Pulmonary artery endothelial cell (primary cell): ENCODE results near the gene CR1L. TPM values are rescaled to one million over a fixed set of nuclear protein-coding genes. Genes with fewer than 3 reads are reported as not detected.
A peak's percentile ranks its signal among the peaks of the same experiment; 100 is the strongest.
"Not testable (repeated sequence)": the region's sequence is repeated elsewhere in the genome, so short reads cannot be mapped to it uniquely, and the experiment has no call there.

Experiments used
- DNase-seq: peaks from one replicate; pipeline ENCODE4 v3.0.0-alpha.2; 2011; ENCODE audit warnings: low read depth, low spot score
- total RNA-seq: library from RNA; depleted of rRNA; stranded (reverse); fragments of >200 nt; gene quantifications from 2 replicates; pipeline ENCODE4 v1.2.3, GENCODE V29; 2014

Gene CR1L
- total RNA-seq, result not detected in 2 replicates

GRCh38 chr1:207644852-207645634 lies at the start of gene CR1L:
TSS of gene CR1L (plus strand) at chr1:207645133. CDS start at chr1:207645234, 101 bp downstream.
- DNase-seq, result peak; percentile 7

- no peak for DNase-seq
Observed at GRCh38 chr1:207603777-207604176, 41.2 kb upstream of the CR1L start.

- DNase-seq, result no peak
Observed at GRCh38 chr1:207605444-207606361, 39.2 kb upstream of the CR1L start.

GRCh38 chr1:207606362-207606755 lies 38.6 kb upstream of the CR1L start:
- no peak for DNase-seq

- DNase-seq, result no peak
Observed at GRCh38 chr1:207612762-207613161, 32.2 kb upstream of the CR1L start.

GRCh38 chr1:207619871-207620542 lies 24.9 kb upstream of the CR1L start:
- DNase-seq, result no peak

GRCh38 chr1:207620543-207620893 lies 24.4 kb upstream of the CR1L start:
- no peak for DNase-seq

- DNase-seq, result not testable (repeated sequence)
Observed at GRCh38 chr1:207625504-207626071, 19.3 kb upstream of the CR1L start.

- DNase-seq, result no peak
Observed at GRCh38 chr1:207626972-207627337, 18.0 kb upstream of the CR1L start.

- DNase-seq, result no peak
Observed at GRCh38 chr1:207627496-207627895, 17.4 kb upstream of the CR1L start.

GRCh38 chr1:207628776-207629175 lies 16.2 kb upstream of the CR1L start:
- DNase-seq, result no peak

GRCh38 chr1:207631137-207631536 lies 13.8 kb upstream of the CR1L start:
- no peak for DNase-seq

- DNase-seq, result no peak
Observed at GRCh38 chr1:207633226-207633625, 11.7 kb upstream of the CR1L start.

- not testable (repeated sequence) for DNase-seq
Observed at GRCh38 chr1:207633699-207634289, 11.1 kb upstream of the CR1L start.

GRCh38 chr1:207634293-207634692 lies 10.6 kb upstream of the CR1L start:
- DNase-seq, result not testable (repeated sequence)

GRCh38 chr1:207635569-207636186 lies 9.3 kb upstream of the CR1L start:
- not testable (repeated sequence) for DNase-seq

GRCh38 chr1:207638487-207639145 lies 6.3 kb upstream of the CR1L start:
- DNase-seq, result not testable (repeated sequence)

- not testable (repeated sequence) for DNase-seq
Observed at GRCh38 chr1:207639362-207639761, 5.6 kb upstream of the CR1L start.

- no peak for DNase-seq
Observed at GRCh38 chr1:207644166-207644851, 624 bp upstream of the CR1L start.
